GM13976 (cell line): ENCODE data around the gene TEX11.

ENCODE experiments used
- DNase-seq: peaks from one replicate; pipeline ENCODE4 v3.0.0; 2012; ENCODE audit warnings: low spot score
- CTCF ChIP-seq: IDR thresholded peaks from 2 replicates; pipeline ENCODE4 v1.5.1; 2012; ENCODE audit warnings: borderline replicate concordance, mild to moderate bottlenecking; ENCODE audit not compliant: insufficient read depth; ENCODE audit errors: extremely low read depth, missing control alignments, control extremely low read depth
- in situ Hi-C: fragments of 300-500 bp; cut with MboI; formaldehyde crosslinking; loops from one replicate; pipeline ENCODE4 v1.12.0; 2022; ENCODE audit warnings: low sequenced_read_pairs, mixed read lengths, inconsistent platforms; ENCODE audit not compliant: unreplicated experiment

TEX11 gene

GRCh38 chrX:70636218-70636617 lies 272.3 kb downstream of the TEX11 start:
- TF ChIP-seq CTCF: no peak

GRCh38 chrX:70635669-70636068 lies 272.8 kb downstream of the TEX11 start:
- no peak for TF ChIP-seq CTCF
- in situ Hi-C loops: no loop called here
- DNase-seq: no peak

More at GRCh38 chrX:70636218-70636617, 272.3 kb downstream of the TEX11 start:
- DNase-seq: no peak
- in situ Hi-C loops: no loop called here

GRCh38 chrX:70635227-70635626 lies 273.3 kb downstream of the TEX11 start:
- TF ChIP-seq CTCF: no peak
- no peak for DNase-seq
- in situ Hi-C loops: no loop called here

- no peak for DNase-seq
- TF ChIP-seq CTCF: no peak
- in situ Hi-C loops: no loop called here
Measured at GRCh38 chrX:70621743-70622142, 286.8 kb downstream of the TEX11 start.

GRCh38 chrX:70618467-70618866 lies 290.0 kb downstream of the TEX11 start:
- in situ Hi-C loops: no loop called here
- no peak for TF ChIP-seq CTCF
- DNase-seq: no peak

- TF ChIP-seq CTCF: no peak
- no peak for DNase-seq
- in situ Hi-C loops: no loop called here
Measured at GRCh38 chrX:70613295-70613694, 295.2 kb downstream of the TEX11 start.

- DNase-seq: no peak
- TF ChIP-seq CTCF: no peak
- in situ Hi-C loops: no loop called here
Measured at GRCh38 chrX:70605352-70605751, 303.2 kb downstream of the TEX11 start.
